ENCODE results near the gene FBXO15.

GRCh38 chr18:74123200-74123599 is 24.4 kb downstream of the FBXO15 start:
- TF ChIP-seq, protein P1, sequence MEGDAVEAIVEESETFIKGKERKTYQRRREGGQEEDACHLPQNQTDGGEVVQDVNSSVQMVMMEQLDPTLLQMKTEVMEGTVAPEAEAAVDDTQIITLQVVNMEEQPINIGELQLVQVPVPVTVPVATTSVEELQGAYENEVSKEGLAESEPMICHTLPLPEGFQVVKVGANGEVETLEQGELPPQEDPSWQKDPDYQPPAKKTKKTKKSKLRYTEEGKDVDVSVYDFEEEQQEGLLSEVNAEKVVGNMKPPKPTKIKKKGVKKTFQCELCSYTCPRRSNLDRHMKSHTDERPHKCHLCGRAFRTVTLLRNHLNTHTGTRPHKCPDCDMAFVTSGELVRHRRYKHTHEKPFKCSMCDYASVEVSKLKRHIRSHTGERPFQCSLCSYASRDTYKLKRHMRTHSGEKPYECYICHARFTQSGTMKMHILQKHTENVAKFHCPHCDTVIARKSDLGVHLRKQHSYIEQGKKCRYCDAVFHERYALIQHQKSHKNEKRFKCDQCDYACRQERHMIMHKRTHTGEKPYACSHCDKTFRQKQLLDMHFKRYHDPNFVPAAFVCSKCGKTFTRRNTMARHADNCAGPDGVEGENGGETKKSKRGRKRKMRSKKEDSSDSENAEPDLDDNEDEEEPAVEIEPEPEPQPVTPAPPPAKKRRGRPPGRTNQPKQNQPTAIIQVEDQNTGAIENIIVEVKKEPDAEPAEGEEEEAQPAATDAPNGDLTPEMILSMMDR (conservative IDR thresholded peaks at IDR 0.05 in 1 of 2, IDR thresholded peaks at IDR 0.05 in 1 of 2; ENCODE audit: low read depth in 1 of 2, low read length in 2 of 2) = no peak
- no peak for TF ChIP-seq EZH2 (IDR thresholded peaks at IDR 0.05; ENCODE audit: low read length, missing control alignments)

All from fibroblast of lung (primary cell).